ENCODE data around the gene ANKRD52. TPM values are rescaled to one million over a fixed set of nuclear protein-coding genes. Genes with fewer than 3 reads are reported as not detected.

ANKRD52 gene
- total and polyA plus RNA-seq, 2 of the 8 experiments (the other 6 are each of a cell fraction or from before 2014, with no cell fraction given), result 14.0 to 36.3 TPM

DNA sequence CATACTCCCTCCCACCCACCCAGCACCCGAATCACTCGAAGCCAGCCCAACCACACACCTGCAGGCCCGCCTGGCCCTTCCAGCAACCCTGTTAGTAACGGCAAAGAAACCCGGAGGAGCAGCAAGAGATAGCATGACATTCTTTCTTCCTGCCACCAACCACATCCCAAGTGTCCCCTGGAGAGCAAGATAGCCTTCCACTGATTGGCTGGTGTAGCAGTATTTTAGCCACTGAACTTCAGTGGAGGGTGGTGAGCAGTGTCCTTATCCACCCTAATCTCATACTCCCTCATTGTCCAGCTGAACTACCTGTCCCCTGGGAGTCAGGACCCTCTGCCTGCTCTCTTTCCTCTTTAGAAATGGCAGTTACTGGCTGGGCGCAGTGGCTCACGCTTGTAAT is 29.1 kb downstream of the ANKRD52 start:
- no peak overlapping the region for H3K4me3 ChIP-seq (ENCODE audit: extremely low read depth in 1 of 4, insufficient read depth in 2 of 4, low read depth in 3 of 4, low read length in 4 of 4)
- POLR2A ChIA-PET (ENCODE audit: partially characterized antibody), result interaction anchor here (1.3 to 1.5 kb wide), 3 partner anchors 9 to 70 kb away, joined by 3 to 4 read pairs (median 4); no protein-coding TSS in a partner anchor
- H3K79me2 ChIP-seq (ENCODE audit: control insufficient read depth in 1 of 2, insufficient read depth in 2 of 2, low read length in 2 of 2), result no peaks in the 10 kb centered on the region
- H2BK20ac ChIP-seq (ENCODE audit: low read length), result no peak overlapping the region
- H3K36me3 ChIP-seq (ENCODE audit: control insufficient read depth in 2 of 4, insufficient read depth in 4 of 4, low read length in 3 of 4), result peaks cover 0 to 4% (median 1%) of the 10 kb centered on the region in 4 experiments; a peak in 1 of 8 replicates
- no peaks in the 10 kb centered on the region for H4K20me1 ChIP-seq (replicated peaks in 1 of 2; ENCODE audit: control insufficient read depth in 1 of 2, insufficient read depth in 2 of 2, low read length in 2 of 2)
- no peak overlapping the region for H4K8ac ChIP-seq (ENCODE audit: extremely low read depth, insufficient read depth, low read length)
- H3K23ac ChIP-seq (ENCODE audit: insufficient read length), result no peak overlapping the region
- no peak overlapping the region for H4K5ac ChIP-seq (ENCODE audit: insufficient read length, low read depth, low read length)
- no peak overlapping the region for H3K4me2 ChIP-seq (ENCODE audit: insufficient read depth in 1 of 2, low read depth in 2 of 2, low read length in 2 of 2)
- H2BK15ac ChIP-seq (ENCODE audit: low read length), result no peak overlapping the region
- H3K27ac ChIP-seq (ENCODE audit: low read depth, low read length), result no peak overlapping the region
- no peak for DNase-seq (ENCODE audit: low read depth in 1 of 2, low spot score in 2 of 2)
- no peak overlapping the region for H2AK5ac ChIP-seq (ENCODE audit: low read depth, low read length)
- no peaks in the 10 kb centered on the region for H3K27me3 ChIP-seq (replicated peaks in 1 of 4; ENCODE audit: control insufficient read depth in 3 of 4, extremely low read depth in 1 of 4, insufficient read depth in 3 of 4, low read length in 3 of 4)
- H3K18ac ChIP-seq (ENCODE audit: extremely low read depth, low read length), result no peak overlapping the region
- H3K79me1 ChIP-seq (ENCODE audit: low read depth, low read length), result peaks cover 2% of the 10 kb centered on the region
- no peak overlapping the region for H3K4ac ChIP-seq (replicated peaks; ENCODE audit: insufficient read length, low read depth, low read length)
- H3K56ac ChIP-seq (replicated peaks; ENCODE audit: insufficient read length, low read depth, low read length), result no peak overlapping the region
- WGBS, 2 experiments (ENCODE audit: extremely low coverage in 1 of 2, insufficient coverage in 1 of 2, insufficient read length in 1 of 2, insufficient replicate concordance in 2 of 2, low coverage in 1 of 2, low lambda C conversion rate in 2 of 2, missing lambda C conversion rate in 1 of 2), result 87% methylated on average over 5 of the region's 7 CpGs; no CpG with 5 or more reads in 1 of the 2 experiments
- H3K4me1 ChIP-seq (replicated peaks in 1 of 4; ENCODE audit: control insufficient read depth in 3 of 4, insufficient read depth in 4 of 4, low read length in 3 of 4), result peaks cover 0 to 9% (median 1%) of the 10 kb centered on the region in 4 experiments; a peak in 4 of 7 replicates
- peaks cover 7% of the 10 kb centered on the region for H3K23me2 ChIP-seq (ENCODE audit: low read depth, low read length)
- H3K9ac ChIP-seq (replicated peaks in 1 of 4; ENCODE audit: extremely low read depth in 1 of 4, low read depth in 3 of 4, low read length in 3 of 4), result no peak overlapping the region
- H2AFZ ChIP-seq (ENCODE audit: low read length), result no peak overlapping the region
- no peak overlapping the region for H2BK5ac ChIP-seq (ENCODE audit: low read depth, low read length)
- H3K9me3 ChIP-seq (ENCODE audit: insufficient read depth in 2 of 2, low read depth in 1 of 2, low read length in 1 of 2), result no peaks in the 10 kb centered on the region
- H4K91ac ChIP-seq (replicated peaks; ENCODE audit: insufficient read length, low read length), result no peak overlapping the region
- no peak overlapping the region for H2BK12ac ChIP-seq (ENCODE audit: low read depth, low read length)
- H3K14ac ChIP-seq (ENCODE audit: insufficient read length), result no peak overlapping the region
- H2BK120ac ChIP-seq (replicated peaks; ENCODE audit: low read depth, low read length), result no peak overlapping the region
- no peak for FAIRE-seq
- CTCF ChIA-PET (ENCODE audit: partially characterized antibody), result interaction anchor here (0.6 to 10.5 kb wide), 3 partner anchors 22 to 134 kb away, joined by 3 to 72 read pairs (median 11); partner anchors contain the start of gene ANKRD52
- no peak for TF ChIP-seq NRF1 (IDR thresholded peaks at IDR 0.05; ENCODE audit: low read depth, low read length)
- TF ChIP-seq, protein P1, sequence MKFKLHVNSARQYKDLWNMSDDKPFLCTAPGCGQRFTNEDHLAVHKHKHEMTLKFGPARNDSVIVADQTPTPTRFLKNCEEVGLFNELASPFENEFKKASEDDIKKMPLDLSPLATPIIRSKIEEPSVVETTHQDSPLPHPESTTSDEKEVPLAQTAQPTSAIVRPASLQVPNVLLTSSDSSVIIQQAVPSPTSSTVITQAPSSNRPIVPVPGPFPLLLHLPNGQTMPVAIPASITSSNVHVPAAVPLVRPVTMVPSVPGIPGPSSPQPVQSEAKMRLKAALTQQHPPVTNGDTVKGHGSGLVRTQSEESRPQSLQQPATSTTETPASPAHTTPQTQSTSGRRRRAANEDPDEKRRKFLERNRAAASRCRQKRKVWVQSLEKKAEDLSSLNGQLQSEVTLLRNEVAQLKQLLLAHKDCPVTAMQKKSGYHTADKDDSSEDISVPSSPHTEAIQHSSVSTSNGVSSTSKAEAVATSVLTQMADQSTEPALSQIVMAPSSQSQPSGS (IDR thresholded peaks at IDR 0.05; ENCODE audit: low read length), result no peak
- no peak for TF ChIP-seq TCF12 (IDR thresholded peaks at IDR 0.05; ENCODE audit: low read depth, low read length)
- no peak for TF ChIP-seq ASH2L (IDR thresholded peaks at IDR 0.05; ENCODE audit: low read length)
- TF ChIP-seq JUN (IDR thresholded peaks at IDR 0.05; ENCODE audit: low read depth, low read length), result no peak
- no peak for TF ChIP-seq CBX5 (IDR thresholded peaks at IDR 0.05; ENCODE audit: low read depth, low read length)
- no peak for TF ChIP-seq SP1 (IDR thresholded peaks at IDR 0.05; ENCODE audit: low read depth, low read length)
- TF ChIP-seq KDM5A (IDR thresholded peaks at IDR 0.05; ENCODE audit: low read length), result no peak
- no peak for TF ChIP-seq BRCA1 (IDR thresholded peaks at IDR 0.05; ENCODE audit: low read depth, low read length)
- TF ChIP-seq BCL11A (IDR thresholded peaks at IDR 0.05; ENCODE audit: low read depth in 2 of 2, low read length in 2 of 2), result no peak
- TF ChIP-seq JUND (IDR thresholded peaks at IDR 0.05; ENCODE audit: low read length), result no peak
- TF ChIP-seq CTBP2 (IDR thresholded peaks at IDR 0.05; ENCODE audit: borderline replicate concordance, insufficient read depth, insufficient read length, low read length), result no peak
- TF ChIP-seq RBBP5 (IDR thresholded peaks at IDR 0.05; ENCODE audit: borderline replicate concordance, low read depth, low read length), result no peak

Data from H1 (cell line).